ENCODE data around the gene APPL2. TPM values are rescaled to one million over a fixed set of nuclear protein-coding genes. Genes with fewer than 3 reads are reported as not detected.

APPL2 gene
- 17.8 and 20.7 TPM in 2 replicates for total RNA-seq (2014; rRNA removed; shearing (Covaris generic))

- DNase-seq (ENCODE audit: low read depth), result peak; percentile 90
Measured at GRCh38 chr12:105235732-105236476, at the start of gene APPL2. Gene APPL2, minus strand, starts transcription at chr12:105236174. Its CDS starts 162 bp downstream, at chr12:105236012.

GRCh38 chr12:105285378-105285777 is 49.4 kb upstream of the APPL2 start:
- no peak for DNase-seq (ENCODE audit: low read depth)

- no peak for DNase-seq (ENCODE audit: low read depth)
Measured at GRCh38 chr12:105281694-105282049, 45.7 kb upstream of the APPL2 start.

GRCh38 chr12:105280966-105281693 is 45.2 kb upstream of the APPL2 start:
- no peak for DNase-seq (ENCODE audit: low read depth)

- DNase-seq (ENCODE audit: low read depth), result no peak
Measured at GRCh38 chr12:105279460-105280056, 43.6 kb upstream of the APPL2 start.

- DNase-seq (ENCODE audit: low read depth), result peak; percentile 34
Measured at GRCh38 chr12:105278043-105278697, 42.2 kb upstream of the APPL2 start.

GRCh38 chr12:105275997-105276733 is 40.2 kb upstream of the APPL2 start:
- DNase-seq (ENCODE audit: low read depth), result no peak

GRCh38 chr12:105274571-105274970 is 38.6 kb upstream of the APPL2 start:
- no peak for DNase-seq (ENCODE audit: low read depth)

GRCh38 chr12:105273601-105274000 is 37.6 kb upstream of the APPL2 start:
- DNase-seq (ENCODE audit: low read depth), result no peak

GRCh38 chr12:105272814-105273416 is 36.9 kb upstream of the APPL2 start:
- DNase-seq (ENCODE audit: low read depth), result no peak

- DNase-seq (ENCODE audit: low read depth), result peak; percentile 51
Measured at GRCh38 chr12:105272152-105272551, 36.2 kb upstream of the APPL2 start.

- DNase-seq (ENCODE audit: low read depth), result no peak
Measured at GRCh38 chr12:105271364-105271763, 35.4 kb upstream of the APPL2 start.

- no peak for DNase-seq (ENCODE audit: low read depth)
Measured at GRCh38 chr12:105270671-105271255, 34.8 kb upstream of the APPL2 start.

- DNase-seq (ENCODE audit: low read depth), result peak; percentile 90
Measured at GRCh38 chr12:105267711-105268110, 31.7 kb upstream of the APPL2 start.

- DNase-seq (ENCODE audit: low read depth), result no peak
Measured at GRCh38 chr12:105264771-105265170, 28.8 kb upstream of the APPL2 start.

- DNase-seq (ENCODE audit: low read depth), result no peak
Measured at GRCh38 chr12:105262461-105263184, 26.6 kb upstream of the APPL2 start.

- no peak for DNase-seq (ENCODE audit: low read depth)
Measured at GRCh38 chr12:105261010-105261409, 25.0 kb upstream of the APPL2 start.

- no peak for DNase-seq (ENCODE audit: low read depth)
Measured at GRCh38 chr12:105259226-105259625, 23.3 kb upstream of the APPL2 start.

GRCh38 chr12:105257321-105257728 is 21.4 kb upstream of the APPL2 start:
- DNase-seq (ENCODE audit: low read depth), result peak; percentile 91

GRCh38 chr12:105256921-105257320 is 20.9 kb upstream of the APPL2 start:
- peak; percentile 63 for DNase-seq (ENCODE audit: low read depth)

Measured in RPMI7951 (cell line).